H1 (cell line): ENCODE results near the gene B3GLCT. TPM values are rescaled to one million over a fixed set of nuclear protein-coding genes. Genes with fewer than 3 reads are reported as not detected.

ENCODE experiments used
- HDAC2 ChIP-seq, 2 experiments: fragments of 300-600 bp in 1 of 2; sonication (generic) in 1 of 2; IDR thresholded peaks; 2 replicates each; pipeline ENCODE4 v1.6.1; 2011 to 2012; ENCODE audit warnings: low read depth in 2 of 2, low read length in 2 of 2, mild to moderate bottlenecking in 2 of 2, moderate library complexity in 2 of 2, borderline replicate concordance in 1 of 2, inconsistent platforms in 1 of 2
- TAF7 ChIP-seq: optimal IDR thresholded peaks from 2 replicates; pipeline ENCODE3; 2011; ENCODE audit warnings: low read depth, mild to moderate bottlenecking, inconsistent platforms, low read length, moderate library complexity, borderline replicate concordance
- polyA plus RNA-seq, 7 experiments: library from polyadenylated mRNA; depleted of rRNA in 3 of 7; stranded (reverse) in 5 of 7; unstranded in 2 of 7; fragments of >200 nt in 5 of 7; fragments of 200-250 nt in 2 of 7; gene quantifications; 1 replicate in 5 of 7; 2 replicates in 1 of 7; 4 replicates in 1 of 7; pipeline versions ENCODE4 v1.2.1 to v1.2.3, GENCODE V29; 2011 to 2013; ENCODE audit warnings: missing spikeins in 2 of 7, mixed read lengths in 2 of 7
- total RNA-seq: library from RNA; stranded (reverse); fragmentation: NEBNext Ultra II Directional; extraction: Animal tissue kit (Norgen Biotek cat#: 25700); gene quantifications from 2 replicates; pipeline ENCODE4 v1.2.1, GENCODE V29; 2021

The B3GLCT gene
- total and polyA plus RNA-seq, 2 of the 8 experiments (the other 6 are each of a cell fraction or from before 2014, with no cell fraction given) = 1.5 to 4.1 TPM

DNA sequence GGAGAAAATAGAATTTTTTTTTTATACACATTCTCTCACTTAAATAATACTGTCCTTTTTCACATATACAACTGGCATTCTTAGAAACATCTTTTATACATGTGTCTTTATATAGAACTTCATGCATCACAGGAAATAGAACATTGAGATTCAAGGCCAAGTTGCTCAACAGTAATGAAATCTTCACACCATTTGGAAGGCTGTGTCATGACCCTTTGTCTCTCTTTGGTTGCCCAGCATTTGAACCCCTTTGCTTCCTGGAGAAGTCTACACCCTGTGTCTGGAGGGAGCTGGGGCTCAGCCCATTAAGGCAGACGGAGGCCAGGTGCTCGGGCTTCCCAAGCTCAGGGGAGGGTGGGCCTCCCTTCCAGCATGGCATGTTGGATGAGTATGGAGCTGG lies 41.1 kb downstream of the B3GLCT start (continued):
- TF ChIP-seq TAF7 = no peak
- no peak for TF ChIP-seq HDAC2 (IDR thresholded peaks at IDR 0.05; ENCODE audit: borderline replicate concordance in 1 of 2, low read depth in 2 of 2, low read length in 2 of 2)
- TF ChIP-seq, all 59 proteins: peak for 0
